ENCODE measurements around the gene GID8. TPM values are rescaled to one million over a fixed set of nuclear protein-coding genes. Genes with fewer than 3 reads are reported as not detected.
A peak's percentile ranks its signal among the peaks of the same experiment; 100 is the strongest.

The GID8 gene
- total and polyA plus RNA-seq, 2 donors from 2014 or later: 16.4 to 37.3 TPM

- Histone ChIP-seq H3K4me3 (ENCODE audit: low read length in 3 of 3) (no peak overlapping the region), H3K27ac (ENCODE audit: low read depth in 2 of 2, low read length in 2 of 2) (no peak overlapping the region), H3K9ac (ENCODE audit: low read length in 3 of 3) (no peak overlapping the region), H3K9me3 (ENCODE audit: control insufficient read depth in 2 of 3, insufficient read depth in 1 of 3, low read length in 3 of 3) (no peaks in the 10 kb centered on the region), H3K36me3 (ENCODE audit: control insufficient read depth in 2 of 3, insufficient read depth in 3 of 3, low read length in 3 of 3) (no peaks in the 10 kb centered on the region), H3K27me3 (ENCODE audit: control insufficient read depth, insufficient read depth, low read length) (no peaks in the 10 kb centered on the region), H3K4me1 (ENCODE audit: control insufficient read depth in 2 of 3, insufficient read depth in 2 of 3, low read depth in 1 of 3, low read length in 3 of 3) (no peaks in the 10 kb centered on the region)
- FAIRE-seq (no peak), DNase-seq (peak in 2 of 5 donors; percentile 65 to 78)
- intact Hi-C loops (cut with DNase I): no loop called here
- TF ChIP-seq CTCF (IDR thresholded peaks at IDR 0.05; ENCODE audit: borderline replicate concordance, extremely low read depth, insufficient read depth): no peak
These were observed 23.4 kb downstream of the GID8 start for GRCh38 chr20:62961310-62961783.

- Histone ChIP-seq H3K27me3 (ENCODE audit: control insufficient read depth, insufficient read depth, low read length) (no peaks in the 10 kb centered on the region), H3K36me3 (ENCODE audit: control insufficient read depth in 2 of 3, insufficient read depth in 3 of 3, low read length in 3 of 3) (no peaks in the 10 kb centered on the region), H3K9ac (ENCODE audit: low read length in 3 of 3) (no peak overlapping the region), H3K27ac (ENCODE audit: low read depth in 2 of 2, low read length in 2 of 2) (no peak overlapping the region), H3K9me3 (ENCODE audit: control insufficient read depth in 2 of 3, insufficient read depth in 1 of 3, low read length in 3 of 3) (no peaks in the 10 kb centered on the region), H3K4me3 (ENCODE audit: low read length in 3 of 3) (no peak overlapping the region), H3K4me1 (ENCODE audit: control insufficient read depth in 2 of 3, insufficient read depth in 2 of 3, low read depth in 1 of 3, low read length in 3 of 3) (no peaks in the 10 kb centered on the region)
- no peak for TF ChIP-seq CTCF (IDR thresholded peaks at IDR 0.05; ENCODE audit: borderline replicate concordance, extremely low read depth, insufficient read depth)
- peak in 1 of 5 donors; percentile 61 for DNase-seq
- FAIRE-seq: no peak
- intact Hi-C loops (cut with DNase I): no loop called here
These were observed 23.9 kb downstream of the GID8 start for GRCh38 chr20:62961799-62962198.

GRCh38 chr20:62962221-62962879 is 24.4 kb downstream of the GID8 start:
- no peak overlapping the region for H3K4me3 ChIP-seq (ENCODE audit: low read length in 3 of 3)
- H3K4me1 ChIP-seq (ENCODE audit: control insufficient read depth in 2 of 3, insufficient read depth in 2 of 3, low read depth in 1 of 3, low read length in 3 of 3): no peaks in the 10 kb centered on the region
- DNase-seq (no peak), FAIRE-seq (no peak)
- H3K27ac ChIP-seq (ENCODE audit: low read depth in 2 of 2, low read length in 2 of 2): no peak overlapping the region
- no peaks in the 10 kb centered on the region for H3K9me3 ChIP-seq (ENCODE audit: control insufficient read depth in 2 of 3, insufficient read depth in 1 of 3, low read length in 3 of 3)
- no peak overlapping the region for H3K9ac ChIP-seq (ENCODE audit: low read length in 3 of 3)
- intact Hi-C loops (cut with DNase I): no loop called here
- no peaks in the 10 kb centered on the region for H3K36me3 ChIP-seq (ENCODE audit: control insufficient read depth in 2 of 3, insufficient read depth in 3 of 3, low read length in 3 of 3)
- TF ChIP-seq CTCF (IDR thresholded peaks at IDR 0.05; ENCODE audit: borderline replicate concordance, extremely low read depth, insufficient read depth): no peak
- H3K27me3 ChIP-seq (ENCODE audit: control insufficient read depth, insufficient read depth, low read length): no peaks in the 10 kb centered on the region
